Measurements from ENCODE around the gene SMYD3. TPM values are rescaled to one million over a fixed set of nuclear protein-coding genes. Genes with fewer than 3 reads are reported as not detected.
A peak's percentile ranks its signal among the peaks of the same experiment; 100 is the strongest.
"Not testable (repeated sequence)": the region's sequence is repeated elsewhere in the genome, so short reads cannot be mapped to it uniquely, and the experiment has no call there.

SMYD3 gene
- total RNA-seq, 1 donor from 2014 or later: 35.4 TPM

- no peak overlapping the region for H3K27ac Mint-ChIP-seq (ENCODE audit: unreplicated experiment)
- no peak overlapping the region for H3K4me3 Mint-ChIP-seq (ENCODE audit: unreplicated experiment)
- TF ChIP-seq, protein P1, sequence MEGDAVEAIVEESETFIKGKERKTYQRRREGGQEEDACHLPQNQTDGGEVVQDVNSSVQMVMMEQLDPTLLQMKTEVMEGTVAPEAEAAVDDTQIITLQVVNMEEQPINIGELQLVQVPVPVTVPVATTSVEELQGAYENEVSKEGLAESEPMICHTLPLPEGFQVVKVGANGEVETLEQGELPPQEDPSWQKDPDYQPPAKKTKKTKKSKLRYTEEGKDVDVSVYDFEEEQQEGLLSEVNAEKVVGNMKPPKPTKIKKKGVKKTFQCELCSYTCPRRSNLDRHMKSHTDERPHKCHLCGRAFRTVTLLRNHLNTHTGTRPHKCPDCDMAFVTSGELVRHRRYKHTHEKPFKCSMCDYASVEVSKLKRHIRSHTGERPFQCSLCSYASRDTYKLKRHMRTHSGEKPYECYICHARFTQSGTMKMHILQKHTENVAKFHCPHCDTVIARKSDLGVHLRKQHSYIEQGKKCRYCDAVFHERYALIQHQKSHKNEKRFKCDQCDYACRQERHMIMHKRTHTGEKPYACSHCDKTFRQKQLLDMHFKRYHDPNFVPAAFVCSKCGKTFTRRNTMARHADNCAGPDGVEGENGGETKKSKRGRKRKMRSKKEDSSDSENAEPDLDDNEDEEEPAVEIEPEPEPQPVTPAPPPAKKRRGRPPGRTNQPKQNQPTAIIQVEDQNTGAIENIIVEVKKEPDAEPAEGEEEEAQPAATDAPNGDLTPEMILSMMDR (IDR thresholded peaks at IDR 0.05; ENCODE audit: partially characterized antibody, unreplicated experiment): no peak
- no peaks in the 10 kb centered on the region for H3K36me3 Mint-ChIP-seq (ENCODE audit: unreplicated experiment)
- H3K4me1 Mint-ChIP-seq (ENCODE audit: low read depth, unreplicated experiment): peaks cover 52% of the 10 kb centered on the region
- no peaks in the 10 kb centered on the region for H3K27me3 Mint-ChIP-seq (ENCODE audit: unreplicated experiment)
- DNase-seq: no peak
- H3K9me3 Mint-ChIP-seq (ENCODE audit: unreplicated experiment): peaks cover 6% of the 10 kb centered on the region
Measured at GRCh38 chr1:246034630-246035029, 472.4 kb downstream of the SMYD3 start.

GRCh38 chr1:246032984-246033383, 474.1 kb downstream of the SMYD3 start:
- no peaks in the 10 kb centered on the region for H3K36me3 Mint-ChIP-seq (ENCODE audit: unreplicated experiment)
- DNase-seq: no peak
- no peaks in the 10 kb centered on the region for H3K27me3 Mint-ChIP-seq (ENCODE audit: unreplicated experiment)
- no peak overlapping the region for H3K4me3 Mint-ChIP-seq (ENCODE audit: unreplicated experiment)
- TF ChIP-seq, protein P1 (IDR thresholded peaks at IDR 0.05; ENCODE audit: partially characterized antibody, unreplicated experiment): no peak
- H3K27ac Mint-ChIP-seq (ENCODE audit: unreplicated experiment): no peak overlapping the region
- H3K9me3 Mint-ChIP-seq (ENCODE audit: unreplicated experiment): peaks cover 6% of the 10 kb centered on the region
- peaks cover 37% of the 10 kb centered on the region for H3K4me1 Mint-ChIP-seq (ENCODE audit: low read depth, unreplicated experiment)

GRCh38 chr1:246032031-246032551, 475.0 kb downstream of the SMYD3 start:
- TF ChIP-seq, protein P1 (IDR thresholded peaks at IDR 0.05; ENCODE audit: partially characterized antibody, unreplicated experiment): no peak
- H3K9me3 Mint-ChIP-seq (ENCODE audit: unreplicated experiment): peaks cover 6% of the 10 kb centered on the region
- no peaks in the 10 kb centered on the region for H3K27me3 Mint-ChIP-seq (ENCODE audit: unreplicated experiment)
- H3K4me1 Mint-ChIP-seq (ENCODE audit: low read depth, unreplicated experiment): peaks cover 32% of the 10 kb centered on the region
- peak overlapping the region; percentile 57 for H3K4me3 Mint-ChIP-seq (ENCODE audit: unreplicated experiment)
- H3K36me3 Mint-ChIP-seq (ENCODE audit: unreplicated experiment): no peaks in the 10 kb centered on the region
- peak overlapping the region; percentile 92 for H3K27ac Mint-ChIP-seq (ENCODE audit: unreplicated experiment)
- peak; percentile 39 for DNase-seq

- no peak for DNase-seq
- TF ChIP-seq, protein P1 (IDR thresholded peaks at IDR 0.05; ENCODE audit: partially characterized antibody, unreplicated experiment): no peak
- no peak overlapping the region for H3K4me3 Mint-ChIP-seq (ENCODE audit: unreplicated experiment)
- H3K4me1 Mint-ChIP-seq (ENCODE audit: low read depth, unreplicated experiment): peaks cover 17% of the 10 kb centered on the region
- H3K36me3 Mint-ChIP-seq (ENCODE audit: unreplicated experiment): no peaks in the 10 kb centered on the region
- H3K9me3 Mint-ChIP-seq (ENCODE audit: unreplicated experiment): peaks cover 6% of the 10 kb centered on the region
- H3K27ac Mint-ChIP-seq (ENCODE audit: unreplicated experiment): no peak overlapping the region
- H3K27me3 Mint-ChIP-seq (ENCODE audit: unreplicated experiment): no peaks in the 10 kb centered on the region
Measured at GRCh38 chr1:246029616-246030015, 477.5 kb downstream of the SMYD3 start.

DNA sequence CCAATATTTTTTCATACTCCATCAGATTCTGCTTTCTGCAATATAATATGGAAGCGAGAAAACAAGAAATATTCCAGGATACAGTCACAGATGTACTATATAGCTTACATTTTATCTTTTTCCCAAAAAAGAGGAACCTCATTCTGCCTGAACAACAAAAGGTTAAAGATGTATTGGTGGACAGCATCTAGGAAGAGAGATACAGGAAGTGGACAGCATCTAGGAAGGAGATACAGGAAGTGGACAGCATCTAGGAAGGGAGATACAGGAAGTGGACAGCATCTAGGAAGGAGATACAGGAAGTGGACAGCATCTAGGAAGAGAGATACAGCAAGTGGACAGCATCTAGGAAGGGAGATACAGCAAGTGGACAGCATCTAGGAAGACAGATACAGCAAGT, 483.0 kb downstream of the SMYD3 start:
- not testable (repeated sequence) for H3K27ac Mint-ChIP-seq (ENCODE audit: unreplicated experiment); H3K27me3 Mint-ChIP-seq (ENCODE audit: unreplicated experiment); H3K9me3 Mint-ChIP-seq (ENCODE audit: unreplicated experiment); H3K4me1 Mint-ChIP-seq (ENCODE audit: low read depth, unreplicated experiment); DNase-seq; H3K36me3 Mint-ChIP-seq (ENCODE audit: unreplicated experiment); H3K4me3 Mint-ChIP-seq (ENCODE audit: unreplicated experiment)
